ENCODE data around the gene NACC1. TPM values are rescaled to one million over a fixed set of nuclear protein-coding genes. Genes with fewer than 3 reads are reported as not detected.
A peak's percentile ranks its signal among the peaks of the same experiment; 100 is the strongest.

The NACC1 gene
- total and polyA plus RNA-seq, 2 of the 13 experiments (the other 11 are each of a cell fraction or from before 2014, with no cell fraction given) = 31.8 to 42.3 TPM

GRCh38 chr19:13151605-13152355, 33.7 kb downstream of the NACC1 start (continued):
- 0 out of 2 replicates have a peak, but pooled peaks have one; percentile 33 for TF ChIP-seq ZNF609 (CRISPR knock-in tag; IDR thresholded peaks at IDR 0.05; ENCODE audit: borderline replicate concordance)
- TF ChIP-seq CREB1 (IDR thresholded peaks at IDR 0.05) = peak; percentile 82
- TF ChIP-seq CREB1 (CRISPR knock-in tag; IDR thresholded peaks at IDR 0.05) = peak; percentile 83; the same call in 1 of the 2 replicates
- peak; percentile 69 for TF ChIP-seq MED1 (CRISPR knock-in tag; IDR thresholded peaks at IDR 0.05)
- peak; percentile 78 for TF ChIP-seq KDM2A (CRISPR knock-in tag; IDR thresholded peaks at IDR 0.05; ENCODE audit: borderline replicate concordance, low read depth)
- TF ChIP-seq KDM5B (CRISPR knock-in tag; IDR thresholded peaks at IDR 0.05; ENCODE audit: borderline replicate concordance) = peak; percentile 17; the same call in 1 of the 2 replicates
- TF ChIP-seq ETV5 (CRISPR knock-in tag; IDR thresholded peaks at IDR 0.05; ENCODE audit: borderline replicate concordance) = peak; percentile 91
- TF ChIP-seq E2F1 (CRISPR knock-in tag; IDR thresholded peaks at IDR 0.05) = peak; percentile 90
- TF ChIP-seq AGO1 (IDR thresholded peaks at IDR 0.05; ENCODE audit: low read depth, low read length, poor library complexity, severe bottlenecking) = peak; percentile 57
- 0 out of 2 replicates have a peak, but pooled peaks have one; percentile 38 for TF ChIP-seq PITX1 (CRISPR knock-in tag; IDR thresholded peaks at IDR 0.05)
- peak; percentile 9; the same call in 1 of the 2 replicates for TF ChIP-seq MYNN (CRISPR knock-in tag; IDR thresholded peaks at IDR 0.05; ENCODE audit: low read depth)
- TF ChIP-seq ARID4A (CRISPR knock-in tag; IDR thresholded peaks at IDR 0.05; ENCODE audit: borderline replicate concordance) = peak; percentile 69; the same call in 1 of the 2 replicates
- TF ChIP-seq ATF6 (CRISPR knock-in tag; conservative IDR thresholded peaks at IDR 0.05) = 0 out of 2 replicates have a peak, but pooled peaks have one; percentile 46

All from HepG2 (cell line).